NCI-H2196 (cell line): Measurements from ENCODE around the gene MYO1F.
A peak's percentile ranks its signal among the peaks of the same experiment; 100 is the strongest.
"Not testable (repeated sequence)": the region's sequence is repeated elsewhere in the genome, so short reads cannot be mapped to it uniquely, and the experiment has no call there.

ENCODE experiments used
- DNase-seq: peaks from one replicate; lab custom pipeline; 2025; ENCODE audit not compliant: unreplicated experiment; lab: John Stamatoyannopoulos, UW

Gene MYO1F

DNA sequence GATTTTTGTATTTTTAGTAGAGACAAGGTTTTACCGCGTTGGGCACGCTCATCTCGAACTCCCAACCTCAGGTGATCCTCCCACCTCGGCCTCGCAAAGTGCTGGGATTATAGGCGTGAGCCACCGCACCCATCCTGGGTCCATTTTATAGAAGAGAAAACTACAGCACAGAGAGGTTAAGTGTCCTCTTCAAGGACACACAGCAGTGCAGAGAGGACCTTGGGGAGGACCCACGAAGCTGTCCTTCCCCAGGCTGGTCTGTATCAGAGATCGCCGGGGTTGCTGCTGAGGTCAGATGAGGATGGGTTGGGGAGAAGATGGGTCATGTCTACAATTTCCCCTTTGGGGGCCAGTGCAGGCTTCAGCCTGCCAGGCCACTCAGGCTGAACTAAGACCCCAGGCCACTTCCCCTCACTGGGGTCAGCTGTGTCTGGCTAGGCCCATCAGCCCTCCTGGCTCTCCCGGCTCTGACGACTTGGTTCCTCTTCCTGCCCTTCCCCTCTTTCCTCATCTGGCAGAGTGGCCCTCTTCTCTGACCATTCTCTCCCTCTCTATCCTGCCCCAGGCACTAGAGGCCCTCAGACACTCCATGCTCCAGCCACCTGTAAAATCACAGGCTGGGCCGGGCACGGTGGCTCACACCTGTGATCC, 9.6 kb downstream of the MYO1F start:
- no peak for DNase-seq

DNA sequence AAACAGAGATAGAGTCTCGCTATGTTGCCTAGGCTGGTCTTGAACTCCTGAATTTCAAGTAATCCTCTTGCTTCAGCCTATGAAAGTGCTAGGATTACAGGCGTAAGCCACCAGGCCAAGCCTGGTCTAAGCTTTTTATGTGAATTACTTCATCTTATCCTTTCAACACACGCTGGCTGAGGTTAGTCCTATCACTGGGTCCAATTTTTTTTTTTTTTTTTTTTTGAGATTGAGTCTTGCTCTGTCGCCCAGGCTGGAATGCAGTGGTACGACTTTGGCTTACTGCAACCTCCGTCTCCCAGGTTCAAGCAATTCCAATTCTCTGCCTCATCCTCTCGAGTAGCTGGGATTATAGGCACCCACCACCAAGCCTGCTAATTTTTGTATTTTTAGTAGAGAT, 10.4 kb downstream of the MYO1F start:
- no peak for DNase-seq

DNA sequence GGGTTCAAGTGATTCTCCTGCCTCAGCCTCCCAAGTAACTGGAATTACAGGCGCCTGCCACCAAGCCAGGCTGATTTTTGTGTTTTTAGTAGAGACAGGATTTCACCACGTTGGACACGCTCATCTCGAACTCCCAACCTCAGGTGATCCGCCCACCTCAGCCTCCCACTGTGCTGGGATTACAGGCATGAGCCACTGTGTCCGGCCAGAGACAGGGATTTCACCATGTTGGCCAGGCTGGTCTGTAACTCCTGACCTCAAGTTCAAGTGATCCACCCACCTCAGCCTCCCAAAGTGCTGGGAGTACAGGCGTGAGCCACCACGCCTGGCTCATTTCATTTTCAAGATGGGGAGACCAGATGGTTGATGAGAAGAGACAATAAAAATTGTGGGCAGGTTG, 12.4 kb downstream of the MYO1F start:
- not testable (repeated sequence) for DNase-seq

DNA sequence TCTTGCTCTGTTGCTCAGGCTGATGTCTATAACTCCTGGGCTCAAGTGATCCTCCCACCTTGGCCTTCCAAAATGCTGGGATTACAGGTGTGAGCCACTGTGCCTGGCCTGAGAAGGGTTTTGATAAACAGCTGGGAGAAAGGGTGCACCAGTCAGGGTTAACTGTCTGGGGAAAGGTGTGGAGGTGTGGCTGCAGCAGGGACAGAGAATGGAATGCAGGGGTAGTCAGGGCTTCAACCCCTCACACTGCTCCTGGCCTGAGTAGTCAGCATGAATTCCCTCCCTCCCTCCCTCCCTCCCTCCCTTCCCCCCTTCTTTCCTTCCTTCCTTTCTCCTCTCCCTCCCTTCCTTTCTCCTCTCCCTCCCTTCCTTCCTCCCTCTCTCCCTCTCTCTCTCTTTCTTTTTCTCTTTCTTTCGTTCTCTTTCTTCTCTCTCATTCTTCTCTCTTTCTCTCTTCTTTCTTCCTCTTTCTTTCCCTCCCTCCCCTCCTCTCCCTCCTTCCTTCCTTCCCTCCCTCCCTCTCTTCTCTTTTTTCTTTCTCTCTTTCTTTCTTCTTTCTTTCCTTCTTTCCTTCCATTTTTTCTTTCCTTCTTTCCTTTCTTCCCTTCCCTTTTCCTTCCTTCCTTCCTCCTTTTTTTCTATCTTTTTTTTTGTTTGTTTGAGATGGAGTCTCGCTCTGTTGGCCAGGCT, 16.0 kb downstream of the MYO1F start:
- DNase-seq, result no peak

DNA sequence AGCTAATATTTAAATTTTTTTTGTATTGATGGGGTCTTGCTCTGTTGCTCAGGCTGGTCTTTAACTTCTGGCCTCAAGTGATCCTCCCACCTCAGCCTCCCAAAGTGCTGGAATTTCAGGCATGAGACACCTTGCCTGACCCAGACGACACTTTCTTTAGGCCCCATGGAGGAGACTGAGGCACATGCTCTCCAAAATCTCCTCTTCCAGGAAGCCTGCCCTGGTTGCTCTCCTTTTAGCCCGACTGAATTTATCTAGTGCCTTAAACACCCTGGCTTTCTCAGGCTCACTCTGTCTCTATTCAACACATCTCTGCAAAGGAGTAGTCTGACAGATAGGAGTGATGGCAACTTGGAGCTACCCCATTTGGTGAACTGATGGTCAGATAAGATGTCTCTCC, 18.9 kb downstream of the MYO1F start:
- DNase-seq, result no peak

DNA sequence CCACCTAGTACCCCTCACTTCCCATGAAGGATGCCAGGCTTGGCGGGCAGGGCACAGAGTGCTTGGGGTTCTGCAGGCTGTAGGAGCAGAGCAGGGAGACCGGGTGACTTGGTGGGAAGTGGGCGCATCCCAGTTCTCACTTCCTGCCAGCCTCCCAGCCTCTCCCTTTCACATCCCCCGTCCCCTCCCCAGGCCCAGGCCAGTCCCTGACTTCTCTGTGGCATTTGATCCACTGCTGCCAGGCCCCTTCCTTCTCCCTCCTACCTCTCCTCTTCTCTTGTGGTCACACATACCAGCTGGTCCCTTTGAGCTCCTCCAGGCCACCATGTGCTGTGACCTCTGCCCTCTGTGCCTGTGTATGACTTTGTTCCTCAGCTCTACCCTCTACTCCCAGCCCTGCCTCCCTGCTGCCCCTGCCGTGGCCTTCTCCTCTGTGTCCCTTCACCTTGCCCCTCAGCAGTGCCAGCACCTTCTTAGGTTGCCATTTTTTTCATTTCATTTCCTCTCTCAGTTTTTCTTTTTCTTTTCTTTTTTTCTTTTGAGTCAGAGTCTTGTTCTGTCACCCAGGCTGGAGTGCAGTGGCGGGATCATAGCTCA, 19.5 kb downstream of the MYO1F start:
- no peak for DNase-seq

DNA sequence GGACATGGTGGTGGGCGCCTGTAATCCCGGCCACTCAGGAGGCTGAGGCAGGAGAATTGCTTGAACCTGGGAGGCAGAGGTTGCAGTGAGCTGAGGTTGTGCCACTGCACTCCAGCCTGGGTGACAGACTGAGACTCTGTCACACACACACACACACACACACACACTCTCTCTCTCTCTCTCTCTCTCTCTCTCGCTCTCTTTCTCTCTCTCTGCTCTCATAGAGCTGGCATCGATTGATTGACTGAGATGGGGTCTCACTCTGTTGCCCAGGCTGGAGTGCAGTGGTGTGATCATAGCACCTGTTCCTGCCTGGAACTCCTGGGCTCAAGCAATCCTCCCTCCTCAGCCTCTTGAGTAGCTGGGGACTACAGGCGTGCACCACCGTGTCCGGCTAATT, 23.5 kb downstream of the MYO1F start:
- not testable (repeated sequence) for DNase-seq

DNA sequence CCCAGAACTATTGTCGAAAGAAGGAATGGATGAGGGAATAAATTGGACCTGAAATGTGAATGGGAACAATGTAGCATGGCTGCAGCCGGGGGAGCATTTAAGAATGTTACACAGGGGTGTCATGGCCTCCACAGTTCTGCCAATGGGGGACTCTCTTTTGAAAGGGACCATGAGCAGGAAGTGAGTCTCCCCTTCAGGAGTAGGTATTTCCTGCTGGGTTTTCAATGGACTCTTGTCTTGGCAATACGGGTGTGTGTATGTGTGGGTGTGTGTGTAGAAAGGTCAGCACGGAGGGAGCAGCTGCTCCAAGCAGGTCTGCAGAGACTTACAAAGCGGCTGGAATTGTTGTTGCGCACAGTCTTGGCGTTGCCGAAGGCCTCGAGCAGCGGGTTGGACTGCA, 24.4 kb downstream of the MYO1F start:
- DNase-seq, result no peak

DNA sequence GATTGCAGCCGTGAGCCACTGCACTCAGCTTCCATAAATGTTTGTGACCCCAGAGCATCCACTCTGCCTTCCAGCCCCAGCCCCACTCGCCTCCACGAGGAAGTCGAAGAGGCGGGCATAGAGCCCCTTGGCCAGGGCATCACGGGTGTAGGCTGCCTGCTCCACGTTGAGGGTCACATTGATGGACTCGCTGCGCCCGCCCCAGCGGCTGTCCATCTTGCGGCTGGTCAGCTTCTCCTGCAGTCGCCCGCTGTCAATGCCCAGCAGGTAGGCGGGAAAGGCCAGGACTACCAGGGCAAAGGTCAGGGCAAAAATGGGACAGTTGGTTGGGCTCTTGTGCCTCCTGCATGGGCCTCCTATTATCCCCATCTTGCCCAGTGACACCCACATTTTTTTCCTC, 27.2 kb downstream of the MYO1F start:
- no peak for DNase-seq

DNA sequence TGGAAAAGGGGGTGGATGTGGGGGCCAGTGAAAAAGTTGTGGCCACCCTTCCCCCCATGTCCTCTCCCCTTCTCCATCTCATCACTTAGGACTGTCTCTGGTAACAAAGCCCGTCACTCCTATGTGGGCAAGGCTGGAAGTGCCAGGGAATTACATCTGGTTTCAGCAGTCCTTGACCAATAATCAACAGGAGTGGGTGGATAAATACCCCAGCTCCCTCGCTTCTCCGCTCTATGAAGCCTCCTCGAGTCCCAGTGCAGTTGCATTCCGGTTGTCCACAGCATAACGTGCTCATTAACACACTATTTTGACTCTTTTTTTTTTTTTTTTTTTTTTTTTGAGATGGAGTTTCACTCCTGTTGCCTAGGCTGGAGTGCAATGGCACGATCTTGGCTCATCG, 31.5 kb downstream of the MYO1F start:
- DNase-seq, result no peak

DNA sequence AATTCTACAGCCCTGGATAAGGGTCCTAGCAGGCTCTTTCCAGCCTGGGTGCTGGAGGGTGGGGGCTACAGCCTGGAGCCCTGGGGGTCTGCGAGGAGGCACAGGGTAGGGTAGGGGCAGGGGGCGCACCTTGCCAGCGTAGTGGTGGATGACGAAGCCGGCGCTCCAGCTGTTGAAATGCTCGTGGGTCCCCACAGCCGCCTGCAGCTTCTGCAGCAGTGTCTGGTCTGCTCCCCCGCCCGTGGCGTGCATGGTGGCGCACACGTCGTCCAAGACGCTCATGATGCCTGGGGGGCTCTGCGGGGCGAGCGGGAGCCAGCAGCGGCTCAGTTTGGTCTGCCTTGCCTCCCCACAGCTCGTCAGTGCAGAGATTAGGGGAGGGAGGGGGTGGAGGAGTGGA, 33.1 kb downstream of the MYO1F start:
- DNase-seq, result no peak

DNA sequence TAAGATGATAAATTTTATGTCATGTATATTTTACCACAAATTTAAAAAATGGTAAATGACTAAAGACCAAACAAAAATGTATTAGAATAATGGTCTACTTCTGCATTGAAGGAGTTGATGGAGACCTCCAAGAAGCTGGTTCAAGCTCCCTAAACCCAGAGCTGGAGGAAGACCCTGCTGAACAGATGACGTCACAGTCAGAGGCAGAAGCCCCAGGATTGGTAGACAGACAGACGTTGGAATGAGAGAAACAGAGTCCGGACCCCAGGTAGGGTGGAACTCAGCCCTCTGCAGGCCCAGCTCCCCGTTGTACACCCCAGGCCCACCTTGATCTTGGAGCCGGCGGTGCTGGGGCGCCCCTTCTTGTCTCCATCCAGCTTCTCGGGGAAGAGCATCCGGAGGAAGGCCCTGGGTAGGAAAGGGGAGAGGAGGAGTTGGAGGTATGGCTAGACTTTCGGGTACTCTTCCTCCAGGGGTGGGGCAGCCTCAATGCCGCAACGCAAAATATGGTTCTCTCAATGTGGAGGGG, 37.6 kb downstream of the MYO1F start:
- no peak for DNase-seq

DNA sequence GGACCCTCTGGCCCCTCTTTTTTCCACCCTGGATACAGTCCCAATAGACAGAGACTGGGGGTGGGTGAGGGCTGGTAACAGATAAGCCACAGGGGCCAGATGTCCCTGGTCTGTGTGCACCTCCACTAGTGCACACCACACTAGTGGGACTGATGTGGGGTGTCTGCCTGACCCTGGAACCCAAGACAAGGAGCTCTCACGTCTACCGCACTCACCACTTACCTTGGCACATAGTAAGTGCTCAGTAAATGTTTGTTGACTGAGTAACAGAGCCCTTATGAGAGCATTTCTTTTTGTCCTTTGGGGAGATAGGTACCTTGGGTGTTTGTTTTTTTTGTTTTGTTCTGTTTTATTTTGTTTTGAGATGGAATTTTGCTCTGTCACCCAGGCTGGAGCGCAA, 40.1 kb downstream of the MYO1F start:
- no peak for DNase-seq

DNA sequence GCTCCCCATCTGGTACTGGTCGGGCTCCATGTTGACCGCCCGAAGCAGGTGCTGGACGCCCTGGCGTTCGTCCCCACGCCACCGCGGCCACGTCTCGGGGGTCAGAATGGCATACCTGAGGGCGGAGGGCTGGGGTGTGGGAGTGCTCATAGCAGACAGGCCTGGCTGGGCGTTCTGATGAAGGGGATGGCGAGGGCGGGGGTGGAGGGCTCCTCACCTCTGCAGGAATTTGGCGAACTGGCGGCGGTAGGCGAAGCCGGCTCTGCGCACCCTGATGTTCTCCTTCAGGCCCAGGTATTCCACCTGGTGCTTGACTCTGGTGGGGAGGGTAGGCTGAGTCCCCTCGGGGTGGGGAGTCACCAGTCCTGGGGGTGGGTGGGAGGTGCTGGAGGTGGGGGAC, 41.0 kb downstream of the MYO1F start:
- no peak for DNase-seq

DNA sequence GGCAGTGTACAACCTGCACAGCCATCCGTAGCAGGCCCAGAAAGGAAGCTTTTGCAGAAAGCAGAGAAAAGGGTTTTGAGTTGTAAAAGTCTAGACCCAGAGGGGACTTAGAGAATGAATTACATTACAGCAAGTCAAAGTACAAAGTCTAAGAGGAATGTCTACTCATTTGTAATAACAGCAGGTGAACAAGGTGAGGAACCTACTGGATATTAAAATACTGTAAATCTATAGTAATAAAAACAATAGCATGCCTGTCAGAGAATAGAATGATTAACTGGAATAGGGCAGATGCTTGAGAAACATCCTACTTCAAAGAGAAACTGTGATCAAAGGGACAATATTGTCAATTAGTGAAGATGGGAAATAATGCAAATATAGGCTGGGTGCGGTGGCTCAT, 45.0 kb downstream of the MYO1F start:
- DNase-seq, result no peak

DNA sequence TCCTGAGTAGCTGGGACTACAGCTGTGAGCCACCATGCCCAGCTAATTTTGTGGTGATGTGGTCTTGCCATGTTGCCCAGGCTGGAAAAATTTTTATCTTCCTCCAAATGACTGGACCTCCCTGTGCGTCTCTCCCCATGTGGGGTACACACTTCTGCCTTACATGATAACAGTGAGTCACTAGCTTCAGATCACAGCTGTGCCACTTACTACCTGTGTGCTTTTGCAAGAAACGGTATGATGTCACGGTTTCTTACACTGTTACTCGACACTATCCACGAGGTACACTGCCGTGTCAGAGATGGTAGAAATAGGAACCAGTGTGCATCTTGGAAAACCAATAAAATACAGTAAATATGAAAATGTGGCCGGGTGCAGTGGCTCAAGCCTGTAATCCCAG, 45.8 kb downstream of the MYO1F start:
- DNase-seq, result no peak

DNA sequence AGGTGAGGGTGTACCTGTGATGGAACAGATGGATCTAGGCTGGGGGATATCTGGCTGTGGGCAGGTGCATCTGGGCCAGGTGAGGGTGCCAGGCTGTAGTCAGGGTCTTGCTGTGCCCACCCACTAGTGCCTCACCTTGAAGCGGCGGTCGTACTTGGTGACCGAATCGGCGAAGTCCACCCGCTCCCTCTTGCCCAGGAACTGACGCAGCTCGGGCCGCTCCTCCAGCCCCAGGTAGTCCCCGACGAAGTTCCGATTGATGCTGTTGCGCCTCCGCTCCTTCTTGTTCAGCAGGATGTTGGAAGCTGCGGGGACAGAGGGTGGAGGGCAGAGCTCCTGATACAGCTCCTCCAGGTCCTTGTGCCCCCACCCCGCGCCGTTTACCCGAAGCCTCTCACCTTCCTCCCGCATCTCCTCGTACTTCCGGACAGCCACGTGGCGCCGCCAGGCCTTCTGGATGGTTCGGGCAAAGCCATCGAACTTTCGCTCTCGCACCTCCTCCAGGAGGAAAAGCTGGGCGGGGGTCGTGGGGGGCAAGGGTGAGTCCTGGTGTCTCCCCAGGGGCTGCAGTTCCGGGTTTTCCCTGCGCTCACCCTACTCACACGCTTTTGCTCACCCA, 47.1 kb downstream of the MYO1F start:
- no peak for DNase-seq

DNA sequence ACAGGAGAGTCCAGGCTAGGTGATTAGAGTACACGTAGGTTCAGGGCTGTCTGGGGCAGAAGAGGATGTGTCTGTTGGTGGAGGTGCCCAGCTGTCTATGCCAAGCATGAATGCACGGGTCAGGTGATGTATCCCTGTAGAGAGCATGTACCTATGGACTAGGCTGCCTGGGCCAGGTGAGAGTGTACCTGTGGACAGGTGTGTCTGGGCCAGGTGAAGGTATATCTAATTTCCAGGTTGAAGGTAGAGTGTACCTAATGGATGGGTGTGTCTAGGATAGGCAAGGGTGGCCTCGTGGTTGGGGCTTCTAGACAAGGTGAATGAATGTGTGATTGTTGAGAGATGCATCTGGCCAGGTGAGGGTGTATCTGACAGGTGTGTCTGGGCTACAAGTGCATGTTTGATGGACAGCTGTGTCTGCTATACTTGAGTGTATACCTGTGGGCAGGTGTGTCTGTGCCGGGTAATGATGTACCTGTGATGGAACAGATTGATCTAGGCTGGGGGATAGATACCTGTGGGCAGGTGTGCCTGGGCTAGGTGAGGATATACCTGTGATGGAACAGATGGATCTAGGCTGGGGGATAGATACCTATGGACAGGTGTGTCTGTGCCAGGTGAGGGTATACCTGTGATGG, 47.8 kb downstream of the MYO1F start:
- no peak for DNase-seq

DNA sequence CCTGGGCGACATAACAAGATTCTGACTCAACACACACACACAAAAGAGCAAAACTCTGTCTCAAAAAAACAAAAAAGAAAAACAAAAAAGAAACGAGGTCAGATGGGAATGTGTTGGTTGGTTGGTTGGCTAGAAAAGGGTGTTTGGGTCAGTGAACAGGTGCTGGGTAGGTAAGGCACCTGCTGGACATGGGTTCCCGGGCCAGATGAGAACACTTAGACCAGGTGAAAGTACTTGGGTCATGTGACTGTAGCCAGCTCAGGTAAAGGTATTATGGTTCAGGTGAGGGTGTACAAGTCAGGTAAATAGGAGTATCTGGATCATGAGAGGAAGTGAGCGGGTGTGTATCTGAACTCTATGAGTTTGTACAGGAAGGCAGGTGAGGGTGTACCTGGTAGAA, 48.7 kb downstream of the MYO1F start:
- no peak for DNase-seq

DNA sequence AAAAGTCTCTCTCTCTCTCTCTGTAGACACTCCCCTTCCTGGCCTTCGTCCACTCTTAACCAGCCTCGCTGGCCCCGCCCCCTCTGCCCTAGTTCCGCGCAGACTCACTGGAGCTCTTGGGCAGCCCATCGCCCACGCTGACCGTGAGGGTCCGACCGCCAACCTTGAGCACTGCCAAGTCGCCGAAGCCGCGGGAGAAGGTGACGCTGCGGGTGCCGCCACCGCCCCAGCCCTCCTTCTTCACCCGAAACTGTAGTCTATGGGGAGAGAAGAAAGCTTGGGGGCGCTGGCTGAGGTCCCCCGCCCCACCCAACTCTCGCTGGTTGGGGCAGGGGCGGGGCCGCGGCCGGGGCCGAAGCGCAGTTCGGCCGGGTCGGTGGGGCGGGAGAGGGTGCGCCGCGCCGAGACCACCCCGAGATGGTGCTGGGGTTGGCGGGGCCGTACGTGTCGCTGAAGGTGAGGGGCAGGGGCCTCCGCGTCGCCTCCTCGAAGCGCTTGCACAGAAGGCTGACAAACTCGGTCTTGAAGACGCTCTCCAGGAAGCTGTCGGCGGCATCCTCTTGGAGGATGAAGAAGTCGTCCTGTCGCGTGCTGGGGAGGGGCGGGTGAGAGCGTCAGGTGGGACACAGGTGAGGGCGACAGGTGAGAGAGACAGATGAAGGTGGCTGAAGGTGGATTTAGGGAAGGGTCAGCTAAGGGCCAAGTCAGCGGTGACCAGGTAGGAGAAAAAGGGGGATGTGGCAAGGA, 50.7 kb downstream of the MYO1F start:
- peak; percentile 91 for DNase-seq

DNA sequence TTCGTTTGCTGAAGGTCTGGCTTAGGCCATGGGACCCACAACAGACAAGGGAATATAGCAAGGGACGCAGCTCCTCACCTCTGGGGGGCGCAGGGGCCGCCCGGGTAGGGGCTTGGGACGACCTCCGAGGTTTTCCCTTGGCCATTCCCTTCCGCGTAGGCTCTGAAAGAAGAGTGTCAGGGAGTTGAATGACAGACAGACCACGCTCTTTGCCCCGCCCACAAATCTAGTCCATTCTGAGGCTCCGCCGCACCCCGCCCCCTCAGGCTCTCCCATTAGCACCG, 51.9 kb downstream of the MYO1F start:
- DNase-seq, result no peak
